Stimulated activated CD4-positive, alpha-beta T cell treated with anti-CD3 and anti-CD28 coated beads, Interleukin-2, amount 100 ng/mL, for 24 hours (primary cell): ENCODE measurements around the gene CHST2.

ENCODE experiments used
- DNase-seq, 2 donors: peaks; one replicate each; pipeline ENCODE4 v3.0.0-alpha.2; 2020

The CHST2 gene

DNA sequence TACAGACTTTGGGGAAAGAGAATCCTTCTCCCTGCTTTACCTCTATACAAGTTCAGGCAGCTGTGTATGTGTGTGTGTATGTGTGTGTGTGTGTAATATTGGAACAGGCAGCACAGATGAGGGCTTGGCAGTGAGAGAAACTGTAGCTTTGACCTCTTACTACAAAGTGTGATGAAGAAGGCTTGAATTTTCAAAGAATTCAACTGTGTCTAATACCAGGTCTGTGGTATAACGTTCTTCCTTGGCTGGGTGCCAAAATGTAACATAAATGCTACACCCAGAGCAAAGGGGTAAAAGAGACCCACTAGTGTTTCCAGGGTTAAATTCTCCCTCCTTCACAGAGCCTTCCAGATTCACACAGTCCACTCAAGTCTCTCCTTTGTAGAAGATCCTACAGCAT lies 51.1 kb downstream of the CHST2 start:
- no peak for DNase-seq

DNA sequence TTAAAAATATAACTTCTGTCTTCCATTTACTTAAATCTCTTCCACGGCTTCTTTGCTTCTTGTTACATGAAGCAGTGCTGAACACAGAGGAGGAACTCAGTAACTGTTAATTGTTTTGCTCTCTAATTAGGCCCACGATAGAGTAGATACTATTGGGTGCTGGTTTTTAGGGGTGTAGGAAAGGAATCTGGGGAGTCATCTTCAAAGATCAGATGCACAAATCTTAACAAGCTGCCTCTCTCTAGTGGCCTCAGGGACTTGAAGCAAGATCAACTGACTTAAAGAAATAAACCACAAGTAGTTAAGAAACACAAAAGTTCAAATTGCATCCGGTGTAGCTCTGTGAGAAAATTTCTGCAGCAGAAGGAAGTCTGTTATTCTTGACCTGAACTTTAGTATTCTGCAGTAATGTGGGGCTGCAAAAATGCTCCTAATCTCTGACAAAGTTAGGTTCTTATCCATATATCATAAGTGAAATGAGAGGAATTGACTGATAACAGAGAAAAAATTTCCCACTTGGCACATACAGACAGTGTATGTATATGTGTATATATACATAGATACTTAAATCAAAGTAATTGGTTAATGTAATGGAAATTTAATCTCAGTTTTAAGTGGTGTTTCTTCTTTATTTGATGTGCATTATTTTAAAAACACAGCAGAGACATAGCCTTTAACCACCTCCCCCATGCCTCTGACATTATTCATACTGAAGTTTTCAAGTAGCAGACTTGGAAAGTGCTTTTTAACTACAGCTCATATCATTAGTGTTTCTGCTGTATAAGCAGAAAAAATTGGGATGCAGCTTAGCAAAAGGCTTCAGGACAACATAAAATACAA lies 51.8 kb downstream of the CHST2 start:
- no peak for DNase-seq

DNA sequence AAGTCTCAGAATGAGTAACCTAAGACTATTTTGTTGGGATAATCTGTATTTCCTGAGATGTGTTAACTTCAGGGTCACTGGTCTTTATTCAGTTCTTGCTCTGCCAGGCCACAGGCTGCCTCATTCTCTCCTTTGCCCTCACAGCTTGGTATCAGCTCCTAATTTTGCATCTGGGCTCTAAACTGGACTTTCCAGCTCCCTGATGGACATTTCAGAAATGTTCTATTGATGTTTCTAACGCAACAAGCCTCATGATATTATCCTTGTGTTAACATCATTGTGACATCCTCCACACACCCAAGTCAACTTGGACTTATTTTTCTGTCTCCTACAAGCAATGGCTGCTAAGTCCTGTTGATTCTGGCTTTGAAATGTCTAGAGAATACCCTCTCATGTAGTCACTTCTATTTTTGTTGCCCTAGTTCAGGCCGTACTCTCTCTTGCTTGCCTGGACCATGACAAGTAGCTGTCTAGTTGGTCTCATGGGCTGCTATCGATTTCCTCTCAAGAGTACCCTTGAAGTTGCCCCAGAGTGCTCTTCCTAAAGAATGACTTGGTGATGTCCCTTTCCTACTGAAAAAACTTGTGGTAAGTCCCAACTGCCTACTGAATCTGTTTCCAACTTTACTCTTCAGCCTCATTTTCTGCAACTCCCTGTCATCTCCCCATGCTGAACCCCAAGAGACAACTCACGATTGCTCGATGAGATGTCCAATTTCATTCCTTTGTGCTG lies 52.7 kb downstream of the CHST2 start:
- DNase-seq: no peak

DNA sequence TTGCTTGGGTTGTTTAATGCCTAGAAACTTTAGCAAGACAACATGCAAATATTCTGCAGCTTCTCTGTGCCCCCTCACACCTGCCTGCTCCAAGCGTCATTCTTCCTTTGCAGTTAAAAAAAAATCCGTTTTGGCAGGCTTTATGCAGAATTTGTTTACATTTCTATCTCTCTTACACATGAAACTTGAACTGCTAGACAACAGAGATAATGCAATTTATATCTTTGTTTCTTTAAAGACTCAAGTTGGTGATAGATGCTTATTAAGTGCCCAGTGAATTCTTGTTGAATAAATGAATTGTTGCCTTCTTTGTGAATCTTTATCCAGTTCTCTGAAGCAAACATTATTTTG lies 53.2 kb downstream of the CHST2 start:
- no peak for DNase-seq

DNA sequence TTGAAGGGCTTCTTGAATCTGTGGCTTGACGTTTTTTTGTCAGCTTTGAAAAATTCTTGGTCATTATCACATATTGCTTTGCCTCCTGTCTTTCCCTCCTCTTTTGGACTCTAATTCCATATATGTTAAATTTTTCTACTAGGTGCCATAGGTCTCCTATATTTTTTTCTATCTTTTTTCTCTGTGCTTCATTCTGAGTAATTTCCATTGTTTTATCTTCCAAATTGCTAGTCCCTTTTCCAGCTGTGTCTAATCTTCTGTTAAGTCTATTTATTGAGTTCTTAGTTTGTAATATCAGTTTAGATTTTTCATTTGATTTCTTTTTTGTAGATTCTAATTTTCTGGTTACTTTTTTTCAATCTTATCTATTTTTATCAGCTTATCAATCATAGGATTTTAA lies 53.7 kb downstream of the CHST2 start:
- DNase-seq: no peak
